ENCODE results near the gene ATF2. TPM values are rescaled to one million over a fixed set of nuclear protein-coding genes. Genes with fewer than 3 reads are reported as not detected.

ATF2 gene
- total and polyA plus RNA-seq, 2 of the 8 experiments (the other 6 are each of a cell fraction or from before 2014, with no cell fraction given), result 31.2 to 46.5 TPM

GRCh38 chr2:175049661-175050060 lies 118.3 kb downstream of the ATF2 start:
- CTCF ChIA-PET (ENCODE audit: partially characterized antibody), result interaction anchor here (0.6 to 2.1 kb wide), 11 partner anchors 9 to 352 kb away, joined by 3 to 9 read pairs (median 3); no protein-coding TSS in a partner anchor
- FAIRE-seq (no peak), DNase-seq (ENCODE audit: low read depth in 1 of 2, low spot score in 2 of 2) (no peak)
- H4K91ac ChIP-seq (replicated peaks; ENCODE audit: insufficient read length, low read length), result no peak overlapping the region
- no peak overlapping the region for H2AK5ac ChIP-seq (ENCODE audit: low read depth, low read length)
- H3K4me1 ChIP-seq (replicated peaks in 1 of 4; ENCODE audit: control insufficient read depth in 3 of 4, insufficient read depth in 4 of 4, low read length in 3 of 4), result no peaks in the 10 kb centered on the region
- H3K14ac ChIP-seq (ENCODE audit: insufficient read length), result no peak overlapping the region
- no peak overlapping the region for H2BK20ac ChIP-seq (ENCODE audit: low read length)
- H3K18ac ChIP-seq (ENCODE audit: extremely low read depth, low read length), result no peak overlapping the region
- no peak overlapping the region for H3K4me2 ChIP-seq (ENCODE audit: insufficient read depth in 1 of 2, low read depth in 2 of 2, low read length in 2 of 2)
- no peaks in the 10 kb centered on the region for H3K27me3 ChIP-seq (replicated peaks in 1 of 4; ENCODE audit: control insufficient read depth in 3 of 4, extremely low read depth in 1 of 4, insufficient read depth in 3 of 4, low read length in 3 of 4)
- H3K23ac ChIP-seq (ENCODE audit: insufficient read length), result no peak overlapping the region
- H3K79me1 ChIP-seq (ENCODE audit: low read depth, low read length), result no peaks in the 10 kb centered on the region
- no peak overlapping the region for H3K4ac ChIP-seq (replicated peaks; ENCODE audit: insufficient read length, low read depth, low read length)
- no peak overlapping the region for H2BK12ac ChIP-seq (ENCODE audit: low read depth, low read length)
- POLR2A ChIA-PET (ENCODE audit: partially characterized antibody), result no interaction called here
- TF ChIP-seq E2F6 (IDR thresholded peaks at IDR 0.05), result no peak
- TF ChIP-seq CBX5 (IDR thresholded peaks at IDR 0.05; ENCODE audit: low read depth, low read length), result no peak
- no peak for TF ChIP-seq RBBP5 (IDR thresholded peaks at IDR 0.05; ENCODE audit: borderline replicate concordance, low read depth, low read length)
- no peak for TF ChIP-seq SAP30 (IDR thresholded peaks at IDR 0.05; ENCODE audit: insufficient read depth, insufficient replicate concordance, low read length)
- H2BK5ac ChIP-seq (ENCODE audit: low read depth, low read length), result no peak overlapping the region
- H4K5ac ChIP-seq (ENCODE audit: insufficient read length, low read depth, low read length), result no peak overlapping the region
- no peak overlapping the region for H4K8ac ChIP-seq (ENCODE audit: extremely low read depth, insufficient read depth, low read length)
- no peak overlapping the region for H3K4me3 ChIP-seq (ENCODE audit: extremely low read depth in 1 of 4, insufficient read depth in 2 of 4, low read depth in 3 of 4, low read length in 4 of 4)
- H2BK15ac ChIP-seq (ENCODE audit: low read length), result no peak overlapping the region
- H4K20me1 ChIP-seq (replicated peaks in 1 of 2; ENCODE audit: control insufficient read depth in 1 of 2, insufficient read depth in 2 of 2, low read length in 2 of 2), result peaks cover 0 to 2% of the 10 kb centered on the region in 2 experiments
- no peaks in the 10 kb centered on the region for H3K79me2 ChIP-seq (ENCODE audit: control insufficient read depth in 1 of 2, insufficient read depth in 2 of 2, low read length in 2 of 2)
- no peaks in the 10 kb centered on the region; the same call in 1 of the 2 replicates for H3K23me2 ChIP-seq (ENCODE audit: low read depth, low read length)
- H3K9me3 ChIP-seq (ENCODE audit: insufficient read depth in 2 of 2, low read depth in 1 of 2, low read length in 1 of 2), result no peaks in the 10 kb centered on the region
- no peak overlapping the region for H3K56ac ChIP-seq (replicated peaks; ENCODE audit: insufficient read length, low read depth, low read length)
- 0 out of 2 replicates have a peak overlapping the region, but pooled peaks have one; percentile 3 for H2AFZ ChIP-seq (ENCODE audit: low read length)
- no peak overlapping the region for H3K9ac ChIP-seq (replicated peaks in 1 of 4; ENCODE audit: extremely low read depth in 1 of 4, low read depth in 3 of 4, low read length in 3 of 4)
- H3K36me3 ChIP-seq (ENCODE audit: control insufficient read depth in 2 of 4, insufficient read depth in 4 of 4, low read length in 3 of 4), result no peaks in the 10 kb centered on the region
- H3K27ac ChIP-seq (ENCODE audit: low read depth, low read length), result no peak overlapping the region
- H2BK120ac ChIP-seq (replicated peaks; ENCODE audit: low read depth, low read length), result no peak overlapping the region
